ENCODE measurements around the gene MYEOV.

The MYEOV gene

DNA sequence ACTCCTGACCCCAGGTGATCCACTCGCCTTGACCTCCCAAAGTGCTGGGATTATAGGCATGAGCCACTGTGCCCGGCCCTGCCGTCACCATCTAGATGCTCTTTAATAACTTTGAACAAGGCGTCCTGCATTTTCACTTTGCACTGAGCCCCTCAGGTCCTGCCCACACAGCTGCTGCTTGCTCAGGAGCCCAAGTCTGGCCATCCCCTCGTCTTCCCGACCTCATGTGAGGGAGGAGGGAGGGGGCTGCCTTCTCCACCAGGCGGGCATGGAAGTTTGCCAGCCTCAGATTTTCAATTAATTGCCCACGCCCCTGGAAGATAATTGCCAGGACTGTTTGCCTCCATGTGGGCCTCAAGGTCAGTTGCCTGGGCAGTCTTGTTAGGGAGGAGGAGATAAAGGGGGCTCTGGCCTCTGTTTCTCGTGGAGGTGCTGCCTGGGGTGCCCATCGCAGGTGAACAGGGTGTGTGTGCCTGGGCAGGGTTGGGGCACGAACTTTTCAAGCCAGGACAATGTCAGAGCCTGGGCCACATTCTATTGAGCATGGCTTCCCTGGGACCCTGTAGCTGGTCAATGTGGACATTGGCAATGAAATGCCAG, 27.9 kb upstream of the MYEOV start:
- no peak for DNase-seq

DNA sequence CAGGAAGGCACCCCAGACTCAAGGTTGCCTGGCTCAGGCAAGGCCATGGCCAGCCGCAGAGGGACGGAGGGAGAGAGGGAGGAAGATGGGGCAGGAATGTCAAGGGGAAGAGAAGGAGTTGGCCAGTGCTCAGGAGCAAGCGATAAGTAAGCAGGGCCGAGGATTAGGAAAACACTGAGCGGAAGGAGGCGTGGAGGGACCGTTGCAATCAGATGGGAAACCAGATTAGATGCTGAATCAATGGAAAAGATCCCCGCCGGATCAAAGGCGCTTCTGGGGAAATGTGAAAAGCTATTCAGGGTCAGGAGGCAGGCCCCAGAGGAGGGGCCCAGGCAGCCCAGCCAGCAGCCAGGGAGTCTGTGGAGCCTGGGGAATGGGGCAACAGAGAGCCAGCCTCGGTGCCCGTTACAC, 26.6 kb upstream of the MYEOV start:
- DNase-seq: no peak

DNA sequence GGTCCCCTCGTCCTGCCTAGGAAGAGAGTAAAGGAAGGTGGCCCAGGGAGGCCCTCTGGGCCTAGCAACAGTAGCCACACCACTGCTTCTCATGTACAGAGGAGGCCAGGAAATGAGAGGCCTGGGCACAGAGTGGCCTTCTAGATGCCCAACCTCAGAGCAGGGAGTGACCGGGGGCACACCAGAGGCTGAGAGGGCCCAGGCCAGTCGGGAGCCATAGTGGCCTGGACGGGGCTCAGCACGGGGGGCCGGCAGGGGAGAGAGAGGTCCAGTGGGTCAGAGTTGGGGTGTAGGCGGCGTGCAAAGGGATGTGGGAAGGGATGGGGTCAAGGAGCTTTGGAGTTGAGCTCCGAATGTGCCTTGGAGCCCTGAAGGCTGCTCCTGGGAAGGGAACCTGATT, 25.0 kb upstream of the MYEOV start:
- no peak for DNase-seq

DNA sequence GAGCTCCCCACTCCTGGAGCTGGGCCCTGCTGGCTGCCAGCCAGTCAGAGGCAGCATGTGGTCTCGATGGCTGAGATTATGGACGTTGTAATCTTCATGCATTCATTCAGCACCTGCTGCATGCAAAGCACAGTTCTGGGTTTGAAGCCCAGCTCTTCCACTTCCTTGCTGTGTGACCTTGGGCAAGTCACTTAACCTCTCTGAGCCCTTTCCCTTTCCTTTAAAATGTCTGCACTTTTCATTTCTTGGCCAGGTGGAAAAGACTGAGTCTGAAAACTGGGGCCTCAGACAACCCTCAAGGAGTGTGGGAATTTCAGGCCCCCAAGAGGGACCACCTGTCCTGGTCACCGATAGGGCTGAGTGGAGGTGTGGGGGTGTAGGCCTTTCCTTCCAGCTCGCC, 24.6 kb upstream of the MYEOV start:
- no peak for DNase-seq

DNA sequence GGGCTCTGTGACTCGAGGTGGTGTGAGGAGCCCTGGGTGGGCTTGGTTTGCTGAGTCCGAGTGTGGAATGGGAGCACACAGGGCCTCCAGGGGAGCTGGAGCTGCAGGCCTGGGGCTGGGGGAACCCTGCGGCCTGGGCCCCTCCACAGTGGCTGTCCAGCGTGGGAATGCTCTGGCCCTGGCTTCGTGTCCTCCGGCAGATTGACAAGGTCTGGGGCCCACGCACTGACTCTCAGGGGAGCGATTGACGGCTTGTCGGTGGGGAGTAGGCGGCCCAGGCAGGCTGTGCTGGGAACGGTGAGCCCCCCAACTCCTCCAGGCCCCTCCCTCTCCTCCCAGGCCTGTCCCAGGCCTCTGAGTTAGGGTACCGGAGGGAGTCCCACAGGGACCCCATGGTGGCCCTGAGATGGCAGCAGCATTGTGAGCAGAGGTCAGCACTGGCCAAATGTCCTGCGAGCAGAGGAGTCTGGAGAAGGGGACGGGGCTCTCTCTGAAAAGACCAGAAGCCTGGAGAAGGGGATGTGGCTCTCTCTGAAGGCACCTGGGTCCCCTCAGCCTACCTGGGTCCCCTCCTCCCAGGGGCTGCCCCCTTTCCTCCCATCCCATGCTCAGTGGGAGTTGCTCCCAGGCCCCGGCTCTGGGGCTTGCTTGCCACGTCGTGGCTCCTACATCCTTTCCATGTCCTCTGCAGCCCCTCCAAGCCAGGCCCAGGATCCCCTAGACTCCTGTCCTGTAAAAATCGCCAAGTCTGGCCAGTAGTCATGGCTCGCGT, 23.8 kb upstream of the MYEOV start:
- DNase-seq: no peak

DNA sequence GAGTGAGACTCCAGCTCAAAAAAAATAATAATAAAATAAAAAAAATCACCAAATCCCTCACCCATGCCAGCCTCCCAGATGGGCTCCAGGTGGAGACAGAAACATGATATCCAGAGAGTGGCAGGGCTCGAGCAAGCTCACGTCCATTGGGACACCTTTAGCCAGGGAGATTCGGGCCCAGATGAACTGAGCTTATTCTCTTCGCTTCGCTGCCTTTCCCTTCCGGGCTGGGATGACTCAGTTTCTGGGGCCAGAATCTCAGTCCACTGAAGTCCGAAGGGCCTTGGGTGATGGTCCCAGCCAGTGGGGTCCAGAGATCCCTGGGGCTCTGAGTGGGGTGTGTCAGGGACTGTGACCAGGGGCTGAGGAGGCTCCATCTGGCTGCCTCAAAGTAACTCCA, 23.0 kb upstream of the MYEOV start:
- no peak for DNase-seq

DNA sequence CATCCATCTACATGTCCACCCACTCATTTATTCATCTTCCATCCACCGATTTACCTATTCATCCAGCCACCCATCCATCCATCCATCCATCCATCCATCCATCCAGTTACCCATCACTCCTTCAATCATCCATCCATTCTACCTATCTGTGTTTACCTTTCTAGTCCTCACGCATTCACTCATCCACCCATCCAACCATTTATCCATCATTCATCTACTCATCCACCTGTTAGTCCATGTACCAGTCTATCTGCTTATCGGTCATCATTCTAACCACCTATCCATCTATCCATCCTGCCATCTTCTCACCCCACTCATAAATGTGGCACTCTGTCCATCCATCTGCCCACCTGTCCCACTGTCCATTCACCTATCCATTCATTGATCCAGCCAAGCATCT, 21.9 kb upstream of the MYEOV start:
- DNase-seq: no peak

DNA sequence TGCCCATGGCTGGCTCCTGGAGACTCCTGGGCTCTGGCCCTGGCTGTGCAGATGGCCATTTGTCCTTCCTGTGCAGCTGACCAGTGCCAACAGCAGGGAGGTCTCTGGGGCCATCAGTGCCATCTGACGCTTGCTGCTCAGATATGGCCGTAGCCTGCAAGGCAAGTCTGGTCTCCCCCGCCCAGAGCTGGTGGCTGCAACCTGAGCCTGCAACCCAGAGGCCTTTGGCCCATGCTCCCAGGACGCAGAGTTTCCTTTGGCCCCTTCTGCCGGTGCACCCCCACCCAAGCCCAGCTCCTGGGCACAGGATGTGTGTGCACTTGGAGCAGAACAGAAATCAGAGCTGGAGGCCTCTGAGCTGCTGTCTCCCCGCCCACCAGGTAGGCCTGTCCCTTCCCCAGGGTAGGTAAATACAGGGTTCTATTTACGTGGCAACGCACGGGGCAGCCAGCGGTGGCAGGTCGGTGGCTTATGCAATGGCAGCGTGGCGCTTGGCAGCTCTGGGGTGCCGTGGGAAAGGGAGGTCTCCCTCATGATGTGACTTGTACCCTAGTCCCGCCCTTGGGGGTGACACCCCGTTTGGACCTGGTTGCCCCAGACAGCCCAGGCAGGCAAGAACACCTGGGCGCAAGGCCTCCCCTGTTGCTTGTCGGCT, 21.0 kb upstream of the MYEOV start:
- DNase-seq: no peak

DNA sequence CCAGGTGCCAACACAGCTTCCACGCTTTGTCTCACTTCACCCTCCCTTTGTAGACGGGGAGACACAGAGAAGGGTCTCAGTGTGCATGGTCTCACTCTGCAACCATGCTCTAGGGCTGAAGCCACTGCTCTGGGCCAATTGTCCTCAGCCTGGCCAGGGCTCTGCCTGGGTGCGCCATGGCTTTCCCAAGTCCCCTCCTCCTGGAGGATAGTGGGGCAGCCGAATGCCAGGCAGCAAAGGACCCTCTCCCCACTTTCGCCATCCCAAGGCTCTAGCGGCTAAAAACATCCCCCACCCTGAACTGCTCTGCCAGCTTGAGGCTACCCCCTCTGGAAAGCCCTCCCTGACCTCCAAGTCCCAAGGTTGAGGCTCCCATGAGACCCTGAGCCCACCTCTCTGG, 20.4 kb upstream of the MYEOV start:
- no peak for DNase-seq

DNA sequence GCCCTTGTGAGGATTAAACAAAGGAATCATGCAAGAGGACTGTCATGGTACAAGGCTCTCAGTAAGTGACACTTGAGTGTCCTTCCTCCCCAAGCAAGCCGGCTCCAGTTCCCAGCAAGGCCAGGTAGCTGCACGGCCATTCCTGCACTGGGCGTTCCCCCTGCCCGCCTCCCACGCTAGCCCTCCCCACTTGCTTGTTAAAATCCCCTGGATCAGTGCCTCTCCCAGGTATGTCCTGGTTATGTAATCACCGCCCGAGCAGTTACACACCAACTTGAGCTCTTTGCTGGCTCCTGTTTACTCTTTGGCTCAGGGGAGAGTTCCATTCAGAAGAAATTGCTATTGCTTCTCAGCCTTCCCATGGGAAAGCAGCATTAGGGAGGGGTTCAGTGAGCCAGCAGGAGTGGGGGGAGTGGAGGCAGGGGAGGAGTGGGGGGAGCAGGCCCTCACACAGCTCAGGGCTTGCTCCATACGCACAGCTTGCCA, 19.4 kb upstream of the MYEOV start:
- no peak for DNase-seq

DNA sequence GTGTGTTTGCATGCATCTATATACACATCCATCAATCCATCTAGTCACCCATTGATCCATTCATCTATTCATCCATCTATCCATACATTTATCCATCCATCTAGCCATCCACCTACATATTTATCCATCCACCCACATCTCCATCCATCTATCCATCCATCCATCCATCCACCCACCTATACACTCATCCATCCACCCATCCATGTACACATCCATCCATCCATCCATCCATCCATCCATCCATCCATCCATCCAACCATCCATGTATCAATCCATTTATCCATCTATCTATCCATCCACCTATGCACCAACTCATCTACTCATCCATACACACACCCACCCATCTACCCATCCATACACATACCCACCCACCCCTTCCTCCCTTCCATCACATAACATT, 18.8 kb upstream of the MYEOV start:
- DNase-seq: no peak

DNA sequence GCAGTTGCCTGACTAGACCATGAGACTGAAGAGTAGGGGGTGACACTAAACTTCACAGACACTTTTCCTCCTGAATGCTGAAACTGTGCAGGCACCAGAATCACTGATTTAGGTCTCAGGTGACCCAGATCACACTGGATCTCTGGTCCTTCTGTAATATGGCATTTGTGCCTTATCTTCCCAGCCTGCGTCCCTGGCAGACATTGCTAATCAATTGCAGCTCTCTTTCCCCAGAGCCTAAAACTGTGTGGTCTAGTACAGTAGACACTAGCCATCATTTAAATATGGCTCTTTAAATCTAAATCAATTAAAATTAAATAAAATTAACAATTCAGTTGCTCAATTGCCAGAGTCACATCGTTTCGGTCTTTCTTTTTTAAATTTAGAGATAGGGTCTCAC, 17.8 kb upstream of the MYEOV start:
- DNase-seq: no peak

DNA sequence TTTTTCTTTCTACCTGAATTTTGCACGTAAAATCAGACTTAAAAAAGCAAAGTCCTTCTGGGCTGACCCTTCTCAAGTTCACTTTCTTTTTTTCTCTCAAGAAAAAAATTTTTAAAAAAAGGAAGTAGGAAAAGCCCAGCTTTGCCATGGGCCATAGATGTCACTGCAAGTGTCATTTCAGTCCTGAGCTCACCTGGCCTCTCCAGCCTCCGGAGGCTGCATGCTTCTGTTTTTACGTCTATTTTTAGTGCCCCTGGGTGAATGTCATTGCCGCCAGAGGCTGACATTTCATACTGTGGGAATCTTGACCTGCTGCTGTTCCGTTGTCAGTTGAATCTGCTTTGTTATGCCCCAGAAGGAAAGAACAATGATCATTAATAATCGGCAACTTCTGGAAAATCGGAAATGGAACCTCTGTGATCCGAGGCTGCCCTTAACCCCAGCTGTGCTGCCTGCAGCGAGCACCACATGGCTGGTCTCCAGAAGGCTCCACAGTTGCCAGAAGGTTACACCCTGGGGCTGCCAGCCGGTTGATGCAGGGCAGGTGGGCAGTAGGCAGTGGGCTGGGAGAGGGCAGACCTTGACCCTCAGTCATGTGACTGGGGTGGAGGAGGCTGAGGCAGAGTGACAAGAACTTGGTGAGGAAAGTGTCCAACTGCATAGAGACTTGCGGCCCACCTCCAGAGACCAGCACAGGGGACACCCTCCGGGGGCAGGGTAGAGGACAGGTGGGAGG, 16.7 kb upstream of the MYEOV start:
- DNase-seq: no peak

DNA sequence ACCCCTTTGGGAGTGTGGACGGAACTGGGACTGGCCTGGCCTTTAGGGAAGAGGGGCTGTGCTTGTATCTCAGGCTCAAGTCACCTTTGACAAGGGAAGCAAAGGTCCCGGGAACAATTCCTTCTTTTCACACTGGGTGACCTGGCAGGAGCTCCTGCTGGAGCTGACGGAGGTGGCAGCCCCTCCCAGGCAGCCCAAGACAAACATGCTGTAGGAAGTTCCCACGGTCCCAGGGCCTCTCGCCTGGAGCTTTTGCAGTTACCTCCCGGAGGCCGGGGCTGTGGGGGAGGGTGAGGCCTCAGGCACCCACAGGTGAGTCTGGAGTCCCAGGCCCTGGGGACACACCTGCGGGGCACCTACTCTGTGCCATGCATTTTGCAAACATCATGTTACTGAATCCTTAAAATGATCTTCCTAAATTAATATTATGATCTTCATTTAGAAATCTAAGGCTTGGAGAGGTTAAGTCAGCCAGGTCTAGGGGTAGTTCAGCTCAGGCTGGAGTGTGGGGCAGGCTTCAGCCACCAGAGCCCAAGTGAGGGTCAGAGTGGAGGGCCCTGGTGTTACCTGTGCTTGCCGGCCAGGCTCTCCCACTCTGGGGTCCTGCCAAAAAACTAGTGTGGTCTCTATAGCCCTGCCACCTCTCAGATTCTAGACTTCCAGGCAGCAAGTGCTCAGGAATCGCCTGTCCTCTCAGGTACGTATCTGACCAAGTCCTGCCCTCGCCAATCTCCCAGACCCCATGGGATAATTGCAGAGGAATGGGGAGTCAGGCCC, 15.7 kb upstream of the MYEOV start:
- no peak for DNase-seq

DNA sequence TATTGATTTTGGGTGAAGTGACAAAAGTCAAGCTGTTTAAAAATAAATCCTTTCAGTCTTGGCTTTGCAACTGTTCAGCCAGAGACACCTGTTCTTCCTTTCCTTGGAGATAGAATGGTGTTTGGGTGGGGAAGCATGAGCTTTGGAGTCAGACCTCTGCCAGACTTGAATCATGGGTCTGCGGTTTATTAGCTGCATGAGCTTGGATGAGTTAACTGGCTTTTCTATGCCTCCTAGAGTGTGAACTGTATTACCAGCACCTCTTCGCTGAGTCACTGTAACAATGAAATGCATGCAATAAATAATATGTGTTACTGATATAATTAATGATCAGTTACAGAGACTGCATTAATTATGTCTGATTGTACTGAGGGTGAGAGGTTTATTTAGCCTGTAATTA, 13.5 kb upstream of the MYEOV start:
- no peak for DNase-seq

DNA sequence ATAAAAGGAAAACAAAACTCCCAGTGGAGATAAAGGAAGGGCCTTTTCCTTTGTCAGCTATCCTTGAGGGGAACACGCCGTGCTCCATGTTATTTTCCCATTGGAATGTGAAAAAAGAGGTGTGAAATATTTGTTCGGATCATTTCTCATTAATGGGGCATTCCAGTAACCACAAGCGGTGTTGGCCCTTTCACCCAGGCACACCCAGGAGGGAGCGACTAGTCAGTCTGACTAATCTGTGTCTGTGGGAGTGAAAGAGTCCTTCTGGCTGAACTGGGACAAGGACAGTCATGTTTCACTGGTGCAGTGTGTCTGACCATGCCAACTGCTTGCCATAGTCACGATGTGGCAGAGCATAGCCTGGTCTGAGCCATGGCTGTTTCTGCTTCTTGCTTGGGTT, 13.0 kb upstream of the MYEOV start:
- no peak for DNase-seq

DNA sequence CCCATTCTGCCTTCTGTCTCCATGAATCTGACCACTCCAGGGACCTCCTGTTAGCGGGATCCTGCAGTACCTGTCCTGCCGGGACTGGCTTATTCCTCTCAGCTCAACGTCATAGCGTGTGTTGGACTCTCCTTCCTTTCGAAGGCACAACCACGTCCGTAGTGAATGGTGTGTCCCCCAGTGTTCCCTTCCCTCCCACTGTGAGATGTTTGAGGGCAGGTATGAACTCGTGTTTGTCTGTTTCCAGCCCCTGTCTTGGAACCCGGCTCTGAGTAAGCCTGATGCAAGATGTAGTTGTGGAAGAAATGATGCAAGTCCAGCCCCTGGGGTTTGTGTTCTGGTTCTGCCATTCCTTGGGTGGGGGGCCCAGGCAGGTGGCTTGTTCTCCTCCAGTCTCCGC, 10.5 kb upstream of the MYEOV start:
- DNase-seq: no peak

DNA sequence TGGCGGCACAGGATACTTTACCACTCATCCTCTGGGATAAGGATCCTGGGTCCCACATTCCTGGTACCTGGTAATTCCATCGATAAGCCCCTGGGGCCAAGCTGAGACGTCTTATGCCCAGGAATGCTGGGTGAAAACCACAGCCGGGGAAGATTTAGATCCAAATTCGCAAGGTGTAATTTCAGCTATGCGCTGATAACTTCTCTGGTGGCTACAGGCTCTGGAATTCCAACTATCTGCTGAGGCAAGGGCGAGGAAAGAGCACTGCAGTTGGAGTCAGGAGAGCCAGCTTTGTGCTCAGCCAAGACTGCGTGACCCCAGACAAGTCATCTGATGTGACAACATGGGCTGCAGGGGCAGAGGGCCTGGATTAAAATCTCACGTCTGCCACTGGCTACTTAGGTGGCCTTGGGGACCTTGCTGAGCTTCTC, 9.9 kb upstream of the MYEOV start:
- no peak for DNase-seq

DNA sequence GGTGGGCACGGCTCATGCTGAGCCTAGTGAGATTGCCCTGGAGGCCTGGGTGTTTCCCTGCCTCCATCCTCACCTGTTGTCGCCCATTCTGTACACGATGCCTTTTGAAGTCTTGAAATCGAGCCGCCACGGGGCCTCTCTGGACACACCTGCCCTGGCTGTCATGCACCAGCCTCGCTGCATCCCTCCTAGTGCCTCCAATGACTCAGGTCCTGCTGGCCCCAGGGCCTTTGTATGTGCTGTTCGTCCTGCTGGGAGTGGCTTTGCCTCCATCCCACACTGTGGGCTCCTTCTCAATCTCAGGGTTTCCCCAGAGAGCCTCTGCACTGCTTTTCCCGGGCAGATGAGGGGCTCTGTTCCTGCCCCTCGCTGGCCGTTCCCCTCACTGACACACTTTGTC, 8.9 kb upstream of the MYEOV start:
- DNase-seq: no peak

DNA sequence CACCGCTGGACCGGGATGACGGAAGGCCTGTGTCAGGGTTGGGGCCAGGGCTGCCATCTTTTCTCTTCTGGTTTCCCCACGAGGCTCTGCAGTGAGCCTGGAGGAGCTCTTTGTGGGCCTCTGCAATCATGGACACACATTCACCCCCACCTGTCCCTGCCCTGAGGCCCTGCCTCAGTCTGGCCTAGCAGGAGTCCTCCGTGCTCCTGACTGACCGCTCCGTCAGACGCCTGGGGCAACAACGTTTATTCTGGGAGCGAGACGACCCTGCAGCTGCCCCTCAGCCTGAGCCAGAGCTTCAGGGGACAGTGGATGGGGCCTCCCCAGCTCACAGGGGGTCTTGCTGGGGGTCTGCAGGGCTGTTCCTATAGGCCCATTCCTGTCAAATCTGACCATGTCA, 8.2 kb upstream of the MYEOV start:
- DNase-seq: no peak

Measured in hypothalamus (tissue), 51 donors.